Activated T-cell treated with anti-CD3 and anti-CD28 coated beads for 48 hours (primary cell): ENCODE data around the gene SCD5.

Source experiments
- DNase-seq: peaks from one replicate; pipeline ENCODE4 v3.0.0-alpha.2; 2020; ENCODE audit warnings: low read depth

The SCD5 gene

DNA sequence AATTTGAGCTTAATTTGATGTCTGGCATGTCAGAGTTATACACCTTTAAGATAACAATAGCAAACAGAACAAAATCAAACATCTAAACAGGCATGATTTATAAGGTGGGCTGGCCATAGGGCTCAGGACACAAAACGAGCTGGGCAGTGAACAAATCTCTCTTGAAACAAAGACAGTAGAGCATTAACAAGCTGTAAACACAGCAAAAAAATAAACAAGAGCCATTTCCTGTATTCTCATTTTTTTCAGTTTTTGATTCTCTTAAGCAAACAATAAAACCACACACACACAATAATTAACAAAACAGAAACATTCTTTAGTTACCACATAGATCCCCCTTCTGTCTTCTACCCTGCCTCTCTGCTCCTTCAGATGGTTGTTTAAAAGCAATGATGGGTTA, 168.5 kb downstream of the SCD5 start:
- DNase-seq: no peak

DNA sequence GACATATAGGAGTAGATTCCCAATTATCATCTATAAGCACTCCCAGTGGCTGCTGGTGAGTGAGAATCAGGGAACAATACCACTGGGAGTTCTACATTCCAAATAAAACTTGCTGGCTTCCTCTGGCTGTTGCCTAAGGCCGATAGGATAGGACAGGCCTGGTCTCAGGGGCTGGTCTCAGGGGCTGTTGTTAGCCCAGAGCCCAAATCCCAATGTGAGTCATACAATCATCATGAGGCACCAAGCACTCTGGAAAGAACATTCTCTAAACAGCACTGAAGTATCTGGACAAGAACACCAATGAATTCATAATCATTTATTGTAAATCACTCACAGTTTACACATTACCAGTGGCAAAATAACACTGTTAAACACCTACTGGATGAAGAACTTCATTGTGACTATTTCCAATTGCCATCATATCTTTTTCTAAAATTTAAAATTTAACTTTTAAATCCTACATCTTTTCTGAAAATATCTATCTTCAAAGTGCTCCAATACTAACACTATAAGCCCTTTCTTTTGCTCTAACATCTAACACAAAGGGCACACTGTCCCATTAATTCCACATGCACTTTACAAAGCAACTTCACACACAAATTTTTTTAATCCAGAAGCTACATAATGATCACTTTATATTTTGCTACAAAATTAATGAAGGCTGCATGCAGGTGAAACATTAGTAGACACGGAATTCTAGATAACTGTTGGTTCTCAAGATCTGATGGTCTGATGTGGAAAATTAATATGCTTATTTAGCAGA, 169.2 kb downstream of the SCD5 start:
- no peak for DNase-seq

DNA sequence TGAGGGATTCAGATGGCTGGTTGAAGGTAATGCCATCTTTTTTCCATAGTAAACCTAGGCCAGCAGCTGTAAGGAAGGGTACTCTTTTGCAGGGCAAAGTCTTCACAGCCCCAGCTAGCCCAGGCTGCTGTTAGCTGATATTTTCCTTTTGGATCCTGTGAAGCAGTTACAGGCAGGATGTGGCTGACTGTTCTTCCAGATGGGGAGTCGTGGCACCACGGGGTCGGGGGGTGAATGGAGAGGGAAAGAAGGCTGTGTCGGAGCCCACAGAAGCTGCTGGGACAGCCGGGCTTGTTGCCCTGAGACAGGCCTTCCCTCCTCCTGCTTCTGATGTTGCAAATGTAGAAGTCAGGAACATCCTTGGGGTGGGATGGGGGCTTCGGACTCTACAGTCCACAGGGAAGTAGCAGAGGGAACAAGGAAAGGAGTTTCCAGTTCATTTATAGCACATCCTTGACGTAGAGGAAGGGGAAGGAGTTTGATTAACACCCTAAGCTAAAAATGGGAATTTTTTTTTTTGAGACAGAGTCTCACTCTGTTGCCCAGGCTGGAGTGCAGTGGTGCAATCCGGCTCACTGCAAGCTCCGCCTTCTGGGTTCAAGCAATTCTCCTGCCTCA, 172.2 kb downstream of the SCD5 start:
- DNase-seq: no peak

DNA sequence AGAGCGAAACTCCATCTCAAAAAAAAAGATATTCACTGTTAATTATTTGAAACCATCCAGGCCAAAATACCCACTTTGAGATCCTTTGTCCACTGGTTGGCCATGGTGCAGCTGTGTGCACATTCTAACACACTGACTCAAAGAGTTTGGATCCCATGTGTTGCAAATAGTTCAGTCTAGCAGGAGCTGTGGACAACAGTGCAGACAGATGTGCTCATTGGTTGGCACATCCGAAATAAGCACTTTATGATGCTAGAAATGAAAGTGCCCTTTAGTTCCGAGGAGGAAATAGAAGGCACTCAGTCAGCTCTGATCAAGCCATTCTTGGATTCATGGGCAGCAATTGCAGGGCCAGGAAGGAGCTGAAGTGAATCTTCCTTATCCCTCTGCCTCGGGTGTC, 173.8 kb downstream of the SCD5 start:
- DNase-seq: no peak

DNA sequence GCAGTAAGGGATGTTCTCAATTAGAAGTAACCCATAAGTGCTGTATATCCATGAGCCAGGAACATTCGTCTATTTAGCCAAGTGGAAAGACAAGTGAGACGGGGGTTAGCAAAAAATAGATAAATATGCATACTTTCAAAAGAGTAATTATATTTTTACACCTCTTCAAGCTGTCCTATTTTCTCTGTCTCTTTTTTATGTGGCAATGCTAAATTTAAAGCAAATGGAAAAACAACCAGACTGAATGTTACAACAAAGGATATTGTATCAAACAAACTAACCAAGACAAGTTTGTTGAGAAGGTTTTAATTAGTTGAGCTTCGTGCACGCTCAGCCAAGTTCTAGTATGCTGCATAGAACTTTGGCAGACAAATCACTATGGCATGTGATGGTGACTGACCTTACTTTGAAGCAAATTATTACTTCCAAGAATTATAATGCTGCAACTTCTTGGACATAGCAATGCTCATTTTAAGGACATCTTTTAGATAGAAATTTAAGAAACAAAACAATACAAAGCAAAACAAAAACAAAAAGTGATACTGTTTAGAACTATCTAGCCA, 175.4 kb downstream of the SCD5 start:
- no peak for DNase-seq

DNA sequence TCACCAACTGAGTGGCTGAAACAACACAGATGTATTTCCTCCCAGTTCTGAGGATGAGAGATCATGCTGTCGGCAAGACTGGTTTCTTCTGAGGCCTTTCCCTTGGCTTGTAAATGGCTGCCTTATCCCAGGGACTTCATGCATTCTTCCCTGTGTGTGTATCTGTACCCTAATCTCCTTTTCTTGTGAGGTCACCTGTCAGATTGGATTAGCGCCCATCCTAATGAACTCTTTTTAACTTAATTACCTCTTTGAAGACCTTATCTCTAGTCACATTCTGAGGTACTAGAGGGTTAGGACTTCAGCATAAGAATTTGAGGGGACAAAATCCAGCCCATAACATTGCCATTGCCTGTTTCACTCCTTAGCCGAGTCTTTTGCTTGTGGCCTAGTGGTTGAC, 177.3 kb downstream of the SCD5 start:
- DNase-seq: no peak

DNA sequence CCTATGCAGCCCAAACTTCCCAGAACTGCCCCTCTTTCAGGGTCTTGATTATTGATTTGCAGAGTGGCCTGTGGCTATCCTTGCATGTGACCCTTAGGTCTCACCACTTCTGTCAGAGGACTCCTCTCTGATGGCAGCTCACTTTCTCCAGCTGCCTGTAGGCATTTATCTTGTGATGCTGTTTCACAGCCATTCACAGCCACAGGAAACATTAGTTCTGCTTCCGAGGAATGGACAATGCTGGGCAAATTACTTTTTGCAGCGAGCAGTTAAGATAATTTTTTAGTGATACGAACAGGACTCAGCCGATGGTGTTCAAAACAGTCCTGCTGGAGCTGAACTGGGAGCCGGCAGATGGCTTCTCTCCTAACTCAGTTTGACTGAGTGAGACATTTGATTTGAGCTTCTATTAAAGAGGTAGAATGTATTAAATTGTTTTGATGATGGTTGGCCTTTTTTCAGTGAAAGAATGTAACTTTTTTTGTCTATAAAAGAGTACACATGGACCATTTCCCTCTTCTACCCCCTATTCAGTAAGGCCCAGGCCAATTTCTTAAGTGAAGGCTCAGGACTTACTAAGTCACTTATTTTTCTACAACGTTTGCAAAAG, 178.4 kb downstream of the SCD5 start:
- DNase-seq: no peak

DNA sequence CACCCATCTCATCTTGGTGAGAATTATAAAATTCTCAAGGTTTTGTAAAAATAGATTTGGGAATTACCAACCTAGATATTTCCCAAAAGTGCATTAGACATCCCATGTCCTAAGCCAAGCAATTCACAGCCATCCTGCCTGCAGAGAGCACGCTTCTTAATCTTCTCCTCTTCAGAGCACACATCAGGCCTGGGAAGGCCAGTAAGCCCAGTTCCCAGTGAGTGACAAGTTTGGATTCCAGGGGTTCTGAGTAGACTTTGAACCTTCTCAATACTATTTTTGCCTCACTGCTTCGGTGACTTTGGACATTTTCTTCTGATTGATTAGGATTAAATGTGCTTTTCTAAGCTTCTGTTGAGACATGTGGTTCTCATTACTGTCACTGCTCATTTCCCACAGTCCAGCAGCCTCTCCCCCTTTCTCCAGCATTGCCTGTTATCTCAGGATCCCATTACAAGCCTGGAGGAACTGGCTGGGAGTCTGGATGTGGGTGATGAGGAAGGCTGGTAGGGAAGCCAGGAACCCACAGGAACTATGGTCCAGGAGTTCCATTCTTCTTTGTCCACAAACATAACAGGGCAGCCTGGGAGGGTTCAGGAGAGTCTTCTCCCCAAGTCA, 180.4 kb downstream of the SCD5 start:
- DNase-seq: no peak

DNA sequence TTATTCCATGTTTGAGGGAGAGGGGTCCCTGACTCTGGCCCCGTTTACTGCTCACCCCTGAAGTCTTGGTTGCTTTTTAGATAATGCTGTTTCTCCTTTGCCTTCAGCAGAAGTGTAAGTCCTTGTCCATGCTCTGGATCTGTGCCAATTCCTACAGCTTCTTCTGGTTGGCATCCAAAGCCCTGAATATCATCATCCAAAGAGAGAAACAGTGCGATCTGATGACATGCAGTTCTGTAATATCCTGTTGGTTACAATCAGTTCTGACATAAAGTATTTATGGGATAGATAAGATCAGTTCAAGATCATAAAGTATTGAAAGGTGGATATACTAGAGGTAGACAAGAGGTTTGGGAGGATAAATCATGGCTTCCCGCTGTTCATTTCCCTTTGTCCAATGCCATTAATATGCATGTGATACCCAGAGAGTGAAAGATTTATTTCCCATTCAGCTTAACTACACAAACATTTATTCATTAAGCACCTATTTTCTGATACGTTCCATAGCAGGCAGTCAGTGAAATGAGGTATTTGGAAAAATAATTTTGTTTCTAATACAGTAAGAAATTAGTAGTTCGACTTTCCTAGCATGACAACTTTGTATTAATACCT, 183.7 kb downstream of the SCD5 start:
- no peak for DNase-seq

DNA sequence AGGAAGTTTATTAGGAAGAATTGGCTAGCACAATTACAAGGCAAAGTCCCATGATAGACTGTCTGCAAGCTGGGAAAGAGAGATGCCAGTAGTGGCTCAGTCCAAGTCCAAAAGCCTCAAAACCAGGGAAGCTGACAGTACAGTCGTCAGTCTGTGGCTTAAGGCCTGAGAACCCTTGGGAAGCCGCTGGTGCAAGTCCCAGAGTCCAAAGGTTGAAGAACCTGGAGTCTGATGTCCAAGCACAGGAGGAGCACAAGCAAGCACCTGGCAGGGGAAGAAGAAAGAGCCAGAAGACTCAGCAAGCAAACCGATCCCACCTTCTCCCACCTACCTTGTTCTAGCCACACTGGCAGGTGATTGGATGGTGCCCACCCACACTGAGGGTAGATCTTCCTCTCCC, 185.5 kb downstream of the SCD5 start:
- DNase-seq: no peak

DNA sequence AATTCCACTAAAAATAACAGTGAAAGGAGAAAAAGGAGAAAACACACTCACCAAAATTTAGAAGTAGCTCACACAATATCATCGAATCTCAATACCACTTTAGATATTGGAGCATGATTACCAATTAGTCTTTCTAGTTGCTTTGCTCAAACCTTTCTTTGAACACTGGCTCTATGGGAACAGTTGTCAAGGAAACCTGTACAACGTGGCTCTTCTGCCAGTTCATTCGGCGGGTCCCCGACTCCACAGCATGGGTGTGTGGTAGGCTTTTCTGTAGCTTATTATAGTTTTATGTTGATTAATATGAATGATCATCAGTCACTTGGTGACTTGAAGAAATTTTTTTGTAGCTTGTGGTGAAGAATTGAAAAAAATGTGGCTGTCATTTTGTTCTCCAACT, 186.6 kb downstream of the SCD5 start:
- no peak for DNase-seq

DNA sequence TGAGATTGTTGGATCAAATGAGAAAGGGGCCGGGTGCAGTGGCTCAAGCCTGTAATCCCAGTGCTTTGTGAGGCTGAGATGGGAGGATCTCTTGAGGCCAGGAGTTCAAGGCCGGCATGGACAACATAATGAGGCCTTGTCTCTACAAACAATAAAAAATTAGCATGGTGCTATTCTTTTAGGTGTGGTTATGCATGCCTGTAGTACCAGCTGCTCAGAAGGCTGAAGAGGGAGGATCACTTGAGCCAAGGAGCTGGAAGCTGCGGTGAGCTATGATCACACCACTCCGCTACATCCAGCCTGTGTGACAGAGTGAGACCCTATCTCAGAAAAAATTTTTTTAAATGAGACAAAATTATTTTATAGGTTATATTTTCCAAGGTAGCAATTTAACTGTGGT, 187.1 kb downstream of the SCD5 start:
- DNase-seq: no peak

DNA sequence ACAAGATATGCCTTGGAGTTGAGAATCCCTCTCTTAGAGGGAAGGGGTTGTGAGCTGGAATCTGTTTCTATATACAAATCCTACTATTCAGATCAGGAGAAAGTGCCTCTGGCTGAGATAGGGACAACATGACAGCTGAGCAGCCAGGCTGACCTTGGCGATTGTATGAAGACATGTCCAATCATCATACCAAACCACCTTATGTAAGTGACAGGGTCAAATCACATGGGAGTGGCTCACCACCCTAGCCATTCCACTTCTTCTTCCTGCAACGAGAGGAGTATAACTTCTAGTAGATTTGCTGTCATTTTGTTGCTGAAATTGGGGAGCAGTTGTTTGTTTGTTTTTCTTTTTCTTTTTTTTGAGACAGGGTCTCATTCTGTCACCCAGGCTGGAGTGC, 188.6 kb downstream of the SCD5 start:
- no peak for DNase-seq

DNA sequence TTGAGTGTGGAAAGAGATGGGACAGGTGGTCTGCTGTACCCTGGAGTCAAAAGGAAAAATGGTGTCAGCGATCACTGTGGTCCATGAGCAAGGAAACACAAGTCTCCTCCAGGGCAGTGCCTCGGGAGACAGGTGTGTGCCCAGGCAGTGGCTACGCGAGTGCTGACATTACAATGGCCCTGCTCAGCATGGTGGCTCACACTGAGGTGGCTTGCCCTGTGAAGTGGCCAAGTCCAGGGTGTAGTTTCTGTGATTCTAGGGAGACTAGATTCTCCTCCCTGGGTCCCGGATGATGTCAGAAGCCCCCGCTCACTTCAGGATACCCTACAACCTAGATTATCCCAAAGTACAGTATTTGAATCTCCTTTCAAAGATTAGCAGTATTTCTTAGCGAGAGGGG, 192.0 kb downstream of the SCD5 start:
- no peak for DNase-seq

DNA sequence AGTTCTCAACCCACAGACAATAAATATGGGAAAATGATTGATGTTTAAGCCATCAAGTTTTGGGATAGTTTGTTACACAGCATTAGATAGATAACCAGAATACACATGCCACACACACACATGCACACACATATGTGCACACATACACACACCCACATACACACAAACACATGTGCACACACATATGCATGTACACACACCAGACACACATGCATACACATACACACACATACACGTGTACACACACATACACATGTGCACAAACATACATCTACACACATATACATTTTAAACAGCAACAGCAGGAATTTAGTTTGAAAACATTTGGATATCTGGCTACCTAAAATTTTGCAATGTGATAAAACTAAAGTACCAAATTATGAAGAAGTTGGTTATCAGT, 194.1 kb downstream of the SCD5 start:
- DNase-seq: no peak

DNA sequence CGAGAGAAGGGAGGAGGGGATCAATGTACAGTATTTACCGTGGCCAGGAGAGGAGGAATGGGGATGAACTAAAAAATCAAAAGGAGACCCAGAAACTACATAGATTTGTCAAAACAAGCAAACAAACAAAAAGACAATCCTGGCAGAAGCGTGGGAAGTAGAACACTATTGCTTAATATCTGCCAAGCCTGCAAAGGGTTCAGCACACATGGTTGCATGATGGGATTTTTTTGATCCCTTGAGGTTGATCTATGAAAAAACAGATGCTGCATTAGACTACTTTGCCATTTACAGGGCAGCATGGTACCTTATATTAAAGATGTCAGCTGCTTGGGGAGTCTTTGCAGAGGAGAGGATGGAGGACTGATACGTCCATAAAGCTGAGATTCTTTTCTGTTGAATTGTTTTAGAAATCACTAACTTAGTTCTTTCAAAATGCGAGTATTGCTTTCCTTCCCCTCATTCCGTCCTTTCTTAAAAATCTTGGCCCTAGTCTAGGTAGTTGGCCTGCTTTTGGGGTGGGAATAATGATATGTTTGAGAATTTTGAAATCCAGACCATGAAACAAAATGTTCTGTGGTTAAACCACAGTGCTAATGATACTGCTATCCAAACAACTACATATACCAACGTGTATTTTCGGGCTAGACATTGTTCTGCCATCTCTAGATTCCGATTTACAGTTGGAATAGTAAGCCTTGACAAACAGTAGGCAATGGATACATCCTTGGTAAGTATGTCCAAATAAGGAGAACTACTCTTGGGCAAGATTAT, 197.2 kb downstream of the SCD5 start:
- no peak for DNase-seq

DNA sequence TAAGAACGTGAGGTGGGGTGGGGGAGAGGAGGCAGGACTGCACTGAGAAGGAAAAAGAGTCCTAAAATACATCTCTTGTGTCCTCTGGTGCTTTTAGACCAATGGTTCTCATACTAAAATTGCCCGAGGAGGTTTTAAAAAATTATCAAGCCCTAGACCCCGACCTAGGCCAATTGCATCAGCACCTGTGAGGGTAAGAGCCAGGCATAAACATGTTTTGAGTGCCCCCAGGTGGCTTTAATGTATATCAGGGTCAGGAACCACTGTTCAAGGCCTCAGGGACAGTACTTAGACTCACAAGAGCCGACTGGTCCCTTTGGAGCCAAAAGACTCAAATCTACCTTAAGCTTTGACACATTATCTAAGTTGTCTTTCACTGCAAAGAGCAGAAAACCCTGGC, 199.3 kb downstream of the SCD5 start:
- no peak for DNase-seq

DNA sequence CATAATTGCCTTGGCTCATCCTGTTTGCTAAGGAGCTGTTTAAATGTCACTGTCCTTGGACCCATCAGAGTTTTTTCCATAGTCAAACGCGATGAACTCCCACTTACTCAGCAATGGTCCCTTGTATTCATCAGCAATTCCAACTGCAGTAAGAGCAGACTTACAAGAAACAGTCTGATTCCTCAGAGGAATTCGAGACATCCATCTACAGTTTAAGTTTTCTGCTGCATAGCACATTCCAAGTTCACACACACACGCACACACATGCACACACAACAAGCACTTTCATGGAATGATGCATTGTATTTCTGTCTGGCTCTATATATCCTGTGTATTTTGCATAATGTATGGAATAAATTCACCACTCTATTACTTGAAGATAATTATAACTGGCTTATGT, 204.1 kb downstream of the SCD5 start:
- no peak for DNase-seq

DNA sequence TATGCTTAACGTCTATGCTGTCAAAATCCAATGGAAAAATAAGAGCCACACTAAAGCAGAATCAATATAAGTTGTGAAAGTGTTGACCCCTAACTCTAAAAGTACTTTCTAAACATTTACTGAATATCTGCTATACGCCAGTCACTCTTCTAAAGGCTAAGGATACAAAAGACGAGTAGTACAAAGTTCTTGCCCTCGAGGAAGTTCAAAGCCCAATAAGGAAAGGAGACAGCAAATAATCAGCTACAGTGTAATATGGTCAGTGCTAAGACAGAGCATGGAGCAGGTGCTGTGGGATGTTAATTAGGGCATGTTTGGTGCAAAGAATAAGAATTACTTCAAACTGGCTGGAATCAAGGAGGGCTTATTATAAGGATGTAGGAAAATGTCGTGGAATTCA, 205.2 kb downstream of the SCD5 start:
- no peak for DNase-seq

DNA sequence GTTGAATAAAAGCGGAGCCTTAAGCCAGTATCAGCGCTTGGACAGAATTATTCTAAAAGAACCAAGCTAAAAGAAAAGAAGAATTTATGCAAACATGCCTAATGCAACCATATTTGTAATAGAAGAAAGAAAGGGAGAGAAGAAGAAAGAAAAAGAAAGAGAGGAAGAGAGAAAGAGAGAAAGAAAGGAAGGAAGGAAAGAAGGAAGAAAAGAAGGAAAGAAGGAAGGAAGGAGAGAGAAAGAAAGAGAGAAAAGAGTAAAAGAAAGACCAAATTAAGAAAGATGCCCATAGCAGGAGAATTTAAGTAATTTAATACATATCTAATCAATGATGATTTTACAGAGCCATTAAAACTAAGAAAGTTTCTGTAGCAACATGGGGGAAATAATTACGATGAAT, 206.0 kb downstream of the SCD5 start:
- DNase-seq: no peak

DNA sequence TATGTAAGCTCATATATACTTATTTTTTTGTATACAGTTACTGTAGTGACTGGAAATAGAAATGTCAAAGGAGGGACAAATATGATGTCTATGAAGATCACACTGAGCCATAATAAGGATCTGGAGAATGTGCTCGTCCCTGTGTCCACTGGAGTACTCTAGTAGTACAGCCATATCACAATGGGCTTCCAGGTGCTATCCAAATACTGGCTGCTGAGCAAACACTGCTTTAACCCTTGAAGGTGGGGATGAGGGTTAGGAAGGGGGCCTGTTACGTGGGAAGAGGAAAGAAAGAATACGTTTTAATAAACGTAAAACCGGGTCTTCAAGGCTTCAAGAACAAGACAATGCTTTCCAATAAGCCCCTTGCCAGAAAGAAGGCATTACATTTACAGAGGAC, 207.0 kb downstream of the SCD5 start:
- no peak for DNase-seq

DNA sequence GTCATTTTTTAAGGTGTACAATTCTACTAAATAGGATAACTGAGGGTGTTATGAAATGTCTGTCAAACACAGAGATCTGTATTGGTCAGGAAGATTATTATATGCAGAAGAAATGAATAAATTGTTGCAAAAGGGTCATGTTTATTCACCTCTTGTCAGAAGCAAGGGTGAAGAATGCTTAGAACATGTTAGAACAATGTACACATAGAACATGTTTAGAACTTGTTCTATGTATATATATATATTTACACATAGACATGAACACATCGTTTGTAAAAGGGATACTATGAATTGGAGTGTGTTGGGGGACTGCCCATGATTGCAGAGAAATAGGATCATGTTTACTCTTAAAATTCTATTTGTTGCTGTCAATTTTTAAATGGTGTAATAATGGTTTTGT, 208.8 kb downstream of the SCD5 start:
- DNase-seq: no peak
